Coronary artery (tissue), 2 donors: ENCODE results near the gene POLR2F.

Source experiments
- DNase-seq: peaks from one replicate; pipeline ENCODE4 v3.0.0-alpha.2; 2017; ENCODE audit warnings: low spot score
- H3K27ac ChIP-seq, 2 donors: fragments of 200-600 bp; sonication (generic); one replicate each; pipeline ENCODE4 v1.5.1; 2016 to 2019
- H3K4me3 ChIP-seq: fragments of 200-600 bp; sonication (generic); 2 replicates; pipeline ENCODE4 v1.5.1; 2016; ENCODE audit warnings: mild to moderate bottlenecking, moderate library complexity
- TF ChIP-seq, protein P1 (sequence below): fragments of 200-600 bp; sonication (generic); IDR thresholded peaks from one replicate; pipeline ENCODE4 v1.5.1; 2019; ENCODE audit warnings: antibody characterized with exemption

The POLR2F gene

DNA sequence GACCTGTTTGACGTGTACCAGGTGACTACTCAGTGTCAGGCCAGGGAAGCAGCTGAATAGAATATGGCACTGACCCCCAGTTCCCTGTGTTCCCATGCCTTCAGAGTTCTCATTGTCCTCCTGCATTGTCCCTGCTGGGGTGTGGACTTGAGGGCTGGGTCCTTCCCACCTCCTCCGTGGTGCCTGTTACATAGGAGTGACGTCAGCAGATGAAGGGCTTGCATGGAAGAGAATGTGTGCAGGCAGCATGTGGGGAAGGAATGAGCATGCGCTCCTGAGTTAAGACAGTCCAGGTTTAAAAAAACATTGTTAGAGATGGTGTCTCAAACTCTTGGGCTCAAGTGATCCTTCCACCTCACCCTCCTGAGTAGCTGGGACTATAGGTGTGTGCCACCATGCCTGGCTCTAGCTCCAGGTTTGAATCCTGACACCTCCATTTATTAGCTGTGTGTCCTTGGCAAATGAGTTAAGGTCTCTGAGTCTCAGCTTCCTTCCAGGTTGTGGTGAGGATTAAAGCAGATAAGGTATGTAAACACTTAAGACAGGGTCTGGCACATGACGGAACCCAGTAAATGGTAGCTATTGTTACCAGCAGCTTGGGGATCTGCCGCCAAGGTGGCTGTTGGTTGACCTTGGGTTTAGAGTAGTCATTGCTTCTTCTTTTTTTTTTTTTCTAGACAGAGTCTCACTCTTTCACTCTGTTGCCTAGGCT lies 38.4 kb downstream of the POLR2F start:
- TF ChIP-seq, protein P1, sequence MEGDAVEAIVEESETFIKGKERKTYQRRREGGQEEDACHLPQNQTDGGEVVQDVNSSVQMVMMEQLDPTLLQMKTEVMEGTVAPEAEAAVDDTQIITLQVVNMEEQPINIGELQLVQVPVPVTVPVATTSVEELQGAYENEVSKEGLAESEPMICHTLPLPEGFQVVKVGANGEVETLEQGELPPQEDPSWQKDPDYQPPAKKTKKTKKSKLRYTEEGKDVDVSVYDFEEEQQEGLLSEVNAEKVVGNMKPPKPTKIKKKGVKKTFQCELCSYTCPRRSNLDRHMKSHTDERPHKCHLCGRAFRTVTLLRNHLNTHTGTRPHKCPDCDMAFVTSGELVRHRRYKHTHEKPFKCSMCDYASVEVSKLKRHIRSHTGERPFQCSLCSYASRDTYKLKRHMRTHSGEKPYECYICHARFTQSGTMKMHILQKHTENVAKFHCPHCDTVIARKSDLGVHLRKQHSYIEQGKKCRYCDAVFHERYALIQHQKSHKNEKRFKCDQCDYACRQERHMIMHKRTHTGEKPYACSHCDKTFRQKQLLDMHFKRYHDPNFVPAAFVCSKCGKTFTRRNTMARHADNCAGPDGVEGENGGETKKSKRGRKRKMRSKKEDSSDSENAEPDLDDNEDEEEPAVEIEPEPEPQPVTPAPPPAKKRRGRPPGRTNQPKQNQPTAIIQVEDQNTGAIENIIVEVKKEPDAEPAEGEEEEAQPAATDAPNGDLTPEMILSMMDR: no peak
- no peak overlapping the region for H3K4me3 ChIP-seq
- DNase-seq: no peak
- no peak overlapping the region for H3K27ac ChIP-seq

DNA sequence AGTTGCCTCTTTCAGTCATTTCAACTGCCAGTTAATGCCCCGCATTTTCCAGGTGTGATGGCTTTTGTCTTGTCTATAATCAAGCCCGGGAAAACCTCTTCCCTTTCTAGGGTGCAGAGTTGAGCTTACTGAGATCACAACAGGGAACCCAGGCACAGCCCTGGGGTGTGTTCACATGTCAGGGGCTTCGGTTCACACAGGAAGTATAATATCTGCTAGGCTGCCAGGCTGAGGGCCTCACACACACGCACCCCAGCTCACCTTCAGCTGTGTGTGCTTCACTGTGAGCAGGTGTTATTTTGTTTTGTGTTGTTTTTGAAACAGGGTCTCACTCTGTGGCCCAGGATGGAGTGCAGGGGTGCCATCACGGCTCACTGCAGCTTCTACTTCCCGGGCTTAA lies 40.5 kb downstream of the POLR2F start:
- Histone ChIP-seq H3K4me3 (no peak overlapping the region), H3K27ac (no peak overlapping the region)
- TF ChIP-seq, protein P1: no peak
- no peak for DNase-seq

DNA sequence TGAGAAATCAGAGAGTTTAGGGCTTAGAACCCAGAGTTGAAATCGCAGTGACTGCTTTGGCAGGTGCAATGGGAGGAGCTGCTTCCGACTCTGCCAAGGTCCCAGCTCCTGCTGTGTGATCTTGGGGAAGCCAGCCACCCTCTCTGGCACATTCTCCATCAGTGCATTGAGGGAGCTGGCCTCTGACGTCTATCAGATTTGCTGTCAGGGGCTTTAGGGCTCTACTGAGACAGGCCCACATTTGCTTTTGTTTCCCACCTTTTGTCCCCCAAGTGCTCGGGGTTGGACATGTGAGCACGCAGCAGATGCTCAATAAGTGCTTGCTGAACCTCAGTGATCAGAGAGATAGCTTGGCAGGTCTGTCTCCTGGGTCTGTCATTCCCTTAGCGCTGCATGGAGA lies 41.5 kb downstream of the POLR2F start:
- DNase-seq: no peak
- Histone ChIP-seq H3K27ac (no peak overlapping the region), H3K4me3 (no peak overlapping the region)
- TF ChIP-seq, protein P1: no peak

DNA sequence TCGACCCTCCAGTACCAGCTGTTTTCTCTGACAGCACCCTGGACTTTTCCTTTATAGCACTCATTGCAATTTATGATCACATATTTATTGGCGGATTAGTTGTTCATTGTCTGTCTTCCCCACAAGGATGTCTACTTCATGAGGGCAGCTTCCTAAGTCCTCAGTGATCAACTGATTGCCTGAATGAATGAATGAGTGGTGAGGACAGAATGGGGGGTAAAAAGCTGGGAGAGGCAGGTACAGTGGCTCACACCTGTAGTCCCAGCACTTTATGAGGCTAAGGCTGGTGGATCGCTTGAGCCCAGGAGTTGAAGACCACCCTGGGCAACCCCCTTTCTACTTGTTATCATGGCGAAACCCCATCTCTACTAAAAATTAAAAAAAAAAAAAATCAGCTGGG lies 42.0 kb downstream of the POLR2F start:
- Histone ChIP-seq H3K27ac (no peak overlapping the region), H3K4me3 (no peak overlapping the region)
- TF ChIP-seq, protein P1: no peak
- DNase-seq: no peak

DNA sequence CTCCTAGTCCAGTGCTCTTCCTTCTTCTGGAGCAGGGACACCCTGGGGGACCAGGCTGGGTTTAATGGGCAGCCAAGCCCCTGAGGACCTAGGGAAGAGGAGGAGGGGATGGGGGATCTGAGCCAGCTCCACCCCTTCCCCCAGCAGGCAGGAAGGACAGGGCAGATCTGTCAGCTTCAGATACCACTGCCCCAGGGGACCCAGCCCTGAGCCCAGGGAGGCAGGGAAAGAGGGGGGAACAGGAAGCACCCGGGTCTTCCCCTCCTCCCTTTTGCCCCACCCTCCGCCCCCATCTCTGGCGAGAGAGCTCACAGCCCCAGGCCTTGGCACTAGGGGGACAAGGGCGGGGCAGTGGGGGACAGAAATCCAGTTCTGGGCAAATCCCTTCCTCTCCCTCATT lies 42.6 kb downstream of the POLR2F start:
- DNase-seq: no peak
- TF ChIP-seq, protein P1: no peak
- Histone ChIP-seq H3K27ac (no peak overlapping the region), H3K4me3 (no peak overlapping the region)

DNA sequence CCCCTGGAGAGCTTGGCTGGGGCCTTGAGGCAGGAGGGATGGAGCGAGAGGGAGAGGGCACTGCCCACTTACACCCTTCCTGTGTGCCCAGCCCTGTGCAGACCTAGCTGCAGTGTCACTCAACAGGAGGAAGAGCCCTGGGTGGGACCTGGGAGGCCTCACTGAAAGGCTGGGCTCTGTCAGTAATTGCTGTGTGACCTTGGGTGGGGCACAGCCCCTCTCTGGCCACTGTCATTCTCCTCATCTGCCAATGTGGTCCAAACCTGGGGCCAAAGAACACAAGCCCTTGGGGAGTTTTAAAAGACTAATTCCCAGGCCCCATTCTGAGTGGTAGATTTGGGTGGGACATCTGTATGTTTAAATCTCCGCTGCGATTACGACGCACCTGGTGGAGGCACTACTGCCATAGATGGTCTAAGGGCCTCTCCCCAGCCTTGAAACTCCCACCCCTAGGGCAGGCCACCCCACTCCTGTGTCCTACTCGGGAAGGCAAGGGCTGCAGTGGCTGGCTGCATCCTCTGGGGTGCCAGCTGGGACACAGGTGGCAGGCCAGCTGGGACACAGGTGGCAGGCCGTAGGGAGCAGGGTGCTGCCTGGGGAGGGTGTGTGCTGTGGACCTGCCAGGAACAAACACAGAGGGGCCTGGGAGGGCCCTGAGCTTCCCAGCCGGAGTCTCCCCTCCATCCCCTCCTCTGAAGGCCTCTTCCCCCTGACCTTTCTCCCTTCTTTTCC lies 43.2 kb downstream of the POLR2F start:
- DNase-seq: no peak
- Histone ChIP-seq H3K4me3 (no peak overlapping the region), H3K27ac (peak overlapping the region in 1 of 2 donors; percentile 16)
- TF ChIP-seq, protein P1: no peak

DNA sequence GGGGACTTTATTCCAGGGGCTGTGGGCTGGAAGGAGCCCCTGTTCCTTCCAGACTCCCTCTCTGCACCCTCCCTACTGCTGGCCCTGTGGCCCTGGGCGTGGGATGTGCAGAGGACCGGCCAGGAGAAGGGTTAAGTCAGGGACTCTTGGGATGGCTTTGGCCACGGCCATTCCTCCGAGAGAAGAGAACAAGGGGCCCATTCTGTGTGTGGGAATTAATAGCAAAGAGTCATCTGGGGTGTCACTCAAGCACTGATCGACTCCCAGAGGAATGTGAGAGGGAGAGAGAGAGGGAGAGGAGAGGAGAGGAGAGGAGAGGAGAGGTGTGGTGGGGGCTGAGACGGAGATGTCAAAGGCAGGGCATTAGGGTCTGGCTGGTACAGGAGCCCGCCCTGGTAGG lies 45.0 kb downstream of the POLR2F start:
- DNase-seq: no peak
- Histone ChIP-seq H3K4me3 (no peak overlapping the region), H3K27ac (peak overlapping the region in 1 of 2 donors; percentile 58)
- TF ChIP-seq, protein P1: no peak
